HPDE6-E6E7 (cell line): ENCODE results near the gene CACUL1.

Experiments
- DNase-seq: peaks from one replicate; pipeline ENCODE4 v3.0.0; 2011; ENCODE audit warnings: missing footprints; ENCODE audit errors: extremely low spot score

Gene CACUL1

GRCh38 chr10:118732245-118733165 lies 22.3 kb downstream of the CACUL1 start:
- DNase-seq: no peak

GRCh38 chr10:118730756-118731456 lies 23.9 kb downstream of the CACUL1 start:
- peak; percentile 9 for DNase-seq

DNA sequence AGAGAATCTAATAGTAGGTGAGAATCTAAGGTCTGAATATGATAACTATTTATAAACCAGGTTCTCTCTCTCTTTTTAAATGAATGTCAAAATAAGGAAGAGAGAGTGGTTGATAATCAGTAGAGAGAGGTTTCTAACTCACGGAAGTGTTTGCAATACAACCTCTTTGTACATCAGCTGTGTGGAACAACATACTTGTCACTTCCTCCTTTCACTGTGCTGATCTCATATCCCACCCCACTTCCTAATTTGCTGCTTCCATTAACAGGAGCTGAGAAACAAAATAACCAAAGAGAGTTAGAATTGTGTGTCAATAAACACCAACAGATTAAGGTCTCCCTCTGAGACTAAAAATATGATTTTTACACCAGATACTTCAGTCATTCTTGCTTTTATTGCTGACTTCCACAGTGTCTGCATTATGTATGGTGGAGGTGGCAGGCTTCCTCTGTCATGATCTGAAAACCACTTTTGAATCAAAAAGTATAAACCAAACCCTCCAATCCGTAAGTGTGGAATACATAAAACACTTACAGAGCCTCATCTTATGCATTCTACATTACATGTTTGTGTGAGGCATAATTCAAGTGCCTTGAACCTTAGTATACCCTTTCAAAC lies 25.0 kb downstream of the CACUL1 start:
- DNase-seq: no peak

GRCh38 chr10:118729200-118729599 lies 25.6 kb downstream of the CACUL1 start:
- DNase-seq: no peak

DNA sequence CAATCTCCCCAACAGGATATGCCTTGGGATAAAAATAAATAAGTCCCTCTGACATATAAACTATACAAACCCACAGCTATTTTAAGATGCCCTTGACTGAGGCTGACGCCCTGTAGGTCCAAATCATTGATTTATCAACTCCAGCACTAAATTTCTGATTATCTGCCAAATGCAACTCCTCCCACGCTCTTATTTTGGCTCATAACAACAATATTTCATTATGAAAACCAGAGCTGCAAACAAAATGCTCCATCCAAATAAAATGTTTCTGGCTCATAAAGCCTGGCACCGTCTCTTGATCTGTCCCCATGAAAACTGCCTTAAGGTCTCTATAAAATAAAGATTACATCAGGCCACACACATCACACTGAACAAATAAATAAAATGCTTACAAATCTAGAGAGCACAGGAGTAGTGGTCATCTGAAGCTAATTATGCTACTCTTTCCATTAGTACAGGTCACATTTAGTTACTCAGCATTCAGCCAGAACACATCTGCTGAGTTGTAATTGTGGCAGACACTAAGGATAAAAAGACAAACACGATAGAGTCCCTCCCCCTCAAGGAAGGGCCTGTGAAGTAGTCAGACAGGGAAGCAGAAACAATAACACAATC lies 28.8 kb downstream of the CACUL1 start:
- DNase-seq: no peak

DNA sequence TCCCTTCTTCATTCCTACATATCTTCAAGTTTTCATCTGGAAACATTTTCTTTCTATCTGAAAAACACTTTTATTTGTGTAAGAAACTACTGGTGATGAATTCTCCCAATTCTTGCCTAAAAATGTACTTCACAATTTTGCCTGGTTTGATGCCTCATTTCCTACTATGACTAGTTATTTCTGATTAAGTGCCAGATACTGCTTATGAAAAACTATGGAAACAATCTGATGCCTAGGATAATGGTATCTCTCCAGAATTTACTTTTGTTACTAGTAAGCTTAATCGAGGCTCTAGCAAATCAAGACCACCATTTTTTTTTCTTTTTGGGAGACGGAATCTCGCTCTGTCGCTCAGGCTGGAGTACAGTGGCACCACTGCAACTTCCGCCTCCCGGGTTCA lies 31.3 kb downstream of the CACUL1 start:
- DNase-seq: no peak

GRCh38 chr10:118721539-118721876 lies 33.3 kb downstream of the CACUL1 start:
- no peak for DNase-seq

DNA sequence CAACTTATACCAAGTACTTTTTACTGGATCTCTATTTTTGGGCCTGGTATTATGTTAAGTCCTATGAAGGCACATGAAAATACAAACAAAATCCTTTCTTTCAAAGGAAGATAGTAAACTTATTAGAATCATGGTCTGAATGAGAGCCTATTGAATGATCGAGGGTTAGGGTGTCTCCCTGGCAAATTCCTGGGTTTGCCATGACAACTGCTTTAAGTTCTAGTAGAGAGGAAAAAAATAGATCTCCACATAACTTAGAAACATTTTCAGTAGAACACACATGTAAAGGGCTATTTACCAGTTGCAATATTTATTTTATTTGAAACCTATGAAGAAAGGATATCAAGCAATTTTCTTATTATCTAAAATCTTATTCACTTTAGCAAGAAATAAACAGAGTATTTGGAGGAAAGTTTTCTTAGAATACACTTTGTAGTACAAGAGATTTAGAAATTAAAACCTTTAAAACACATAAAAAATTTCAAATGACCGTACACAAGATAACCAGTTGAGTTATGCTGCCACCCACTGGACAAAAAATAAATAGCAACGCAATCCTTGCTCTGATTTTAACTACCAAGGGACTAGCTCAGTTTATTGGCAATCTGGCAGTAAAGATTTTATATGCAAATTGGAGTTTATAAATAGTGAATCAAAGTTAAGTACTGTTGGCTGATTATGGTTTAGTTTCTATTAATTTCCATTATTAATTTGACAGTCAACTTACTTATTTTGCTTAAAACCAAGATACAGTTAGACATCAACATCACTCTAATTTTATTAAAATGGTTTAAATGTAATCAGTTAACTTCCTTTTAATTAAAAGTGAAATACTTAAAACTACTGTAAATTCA lies 33.9 kb downstream of the CACUL1 start:
- no peak for DNase-seq

- DNase-seq: no peak
Measured at GRCh38 chr10:118714366-118714765, 40.4 kb downstream of the CACUL1 start.

GRCh38 chr10:118712930-118713634 lies 41.7 kb downstream of the CACUL1 start:
- no peak for DNase-seq

DNA sequence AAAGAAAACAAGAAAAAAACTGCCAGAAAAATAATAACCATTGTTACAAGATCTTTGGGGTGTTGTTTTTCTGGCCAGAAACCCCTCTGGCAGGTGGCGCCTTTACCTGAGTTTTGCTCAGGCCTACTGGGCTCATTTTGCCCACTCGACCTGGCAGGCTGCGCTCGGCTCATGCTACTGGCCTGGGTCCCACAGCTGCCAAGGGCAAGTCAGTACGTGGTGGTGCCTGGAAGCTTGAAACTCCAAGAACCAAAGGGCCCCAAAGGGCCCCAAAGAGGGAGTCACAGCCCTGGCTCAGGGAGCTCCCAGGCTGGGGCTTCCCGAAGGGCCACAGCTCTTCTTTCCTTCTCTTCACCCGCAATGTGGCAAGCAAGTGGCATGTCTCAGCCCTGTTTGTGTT lies 42.7 kb downstream of the CACUL1 start:
- DNase-seq: no peak

- DNase-seq: no peak
Measured at GRCh38 chr10:118710487-118710886, 44.3 kb downstream of the CACUL1 start.

DNA sequence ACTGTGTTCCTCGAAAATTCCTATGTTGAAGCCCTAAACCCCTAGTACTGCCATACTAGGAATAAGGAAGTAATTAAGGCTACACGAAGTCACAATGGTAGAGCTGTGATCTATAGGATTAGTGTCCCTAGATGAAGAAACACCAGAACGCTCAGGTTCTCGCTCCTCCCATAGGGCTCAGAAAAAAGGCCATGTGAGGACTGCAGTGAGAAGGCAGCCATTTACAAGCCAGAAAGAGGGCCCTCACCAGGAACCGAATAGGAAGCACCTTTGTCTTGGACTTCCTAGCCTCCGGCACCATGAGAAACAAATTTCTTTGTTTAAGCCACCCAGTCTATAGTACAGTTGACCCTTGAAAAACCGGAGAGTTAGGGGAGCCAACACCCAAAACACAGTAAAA lies 46.2 kb downstream of the CACUL1 start:
- DNase-seq: no peak

GRCh38 chr10:118704711-118705110 lies 50.1 kb downstream of the CACUL1 start:
- no peak for DNase-seq

DNA sequence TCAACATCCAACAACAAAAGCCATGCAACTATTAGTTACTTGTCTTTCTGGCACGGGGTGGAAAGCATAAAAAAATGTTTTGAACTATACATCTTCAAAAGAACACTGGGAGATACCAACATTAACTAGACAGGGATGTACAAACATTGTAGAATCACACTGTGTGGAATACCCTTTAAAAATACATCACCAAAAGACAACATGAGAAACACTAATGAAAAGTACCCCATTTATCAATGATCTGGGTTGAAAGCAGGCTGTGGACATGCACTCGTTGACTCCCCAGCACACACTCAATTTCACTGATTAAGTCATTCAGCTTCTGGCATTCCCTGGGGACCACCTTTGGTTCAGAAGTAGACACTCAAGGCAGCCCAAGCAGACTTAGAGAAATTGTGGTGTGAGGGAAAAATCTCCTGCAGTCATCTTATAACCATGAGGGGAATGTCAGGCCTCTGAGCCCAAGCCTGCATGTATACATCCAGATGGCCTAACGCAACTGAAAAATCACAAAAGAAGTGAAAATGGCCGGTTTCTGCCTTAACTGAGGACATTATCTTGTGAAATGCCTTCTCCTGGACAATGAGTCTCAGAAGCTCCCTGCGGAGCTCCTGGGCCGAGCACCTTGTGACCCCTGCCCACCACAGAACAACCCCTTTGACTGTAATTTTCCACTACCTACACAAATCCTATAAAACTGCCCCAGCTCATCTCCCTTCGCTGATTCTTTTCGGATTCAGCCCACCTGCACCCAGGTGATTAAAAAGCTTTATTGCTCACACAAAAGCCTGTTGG lies 53.0 kb downstream of the CACUL1 start:
- DNase-seq: no peak

GRCh38 chr10:118698421-118698820 lies 56.3 kb downstream of the CACUL1 start:
- peak; percentile 20 for DNase-seq

GRCh38 chr10:118694848-118695247 lies 59.9 kb downstream of the CACUL1 start:
- no peak for DNase-seq

DNA sequence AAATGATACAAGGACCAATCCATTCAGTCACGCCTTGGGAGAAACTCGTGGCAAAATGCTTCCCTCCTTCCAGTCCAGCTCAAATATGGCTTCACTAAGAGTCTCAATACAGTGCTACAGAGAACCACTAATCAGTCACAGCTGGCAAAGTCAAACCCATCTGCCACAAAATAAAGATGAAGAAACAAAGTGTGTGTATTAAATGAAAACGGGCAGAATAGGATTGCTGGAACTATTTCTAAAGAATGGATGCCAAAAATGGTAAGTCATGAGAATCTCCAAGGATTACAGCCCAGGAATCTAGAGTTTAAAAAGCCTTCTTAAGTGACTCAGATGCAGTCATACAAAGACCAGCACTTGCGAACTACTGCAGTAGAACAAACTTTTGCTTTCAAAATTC lies 61.9 kb downstream of the CACUL1 start:
- peak; percentile 20 for DNase-seq

DNA sequence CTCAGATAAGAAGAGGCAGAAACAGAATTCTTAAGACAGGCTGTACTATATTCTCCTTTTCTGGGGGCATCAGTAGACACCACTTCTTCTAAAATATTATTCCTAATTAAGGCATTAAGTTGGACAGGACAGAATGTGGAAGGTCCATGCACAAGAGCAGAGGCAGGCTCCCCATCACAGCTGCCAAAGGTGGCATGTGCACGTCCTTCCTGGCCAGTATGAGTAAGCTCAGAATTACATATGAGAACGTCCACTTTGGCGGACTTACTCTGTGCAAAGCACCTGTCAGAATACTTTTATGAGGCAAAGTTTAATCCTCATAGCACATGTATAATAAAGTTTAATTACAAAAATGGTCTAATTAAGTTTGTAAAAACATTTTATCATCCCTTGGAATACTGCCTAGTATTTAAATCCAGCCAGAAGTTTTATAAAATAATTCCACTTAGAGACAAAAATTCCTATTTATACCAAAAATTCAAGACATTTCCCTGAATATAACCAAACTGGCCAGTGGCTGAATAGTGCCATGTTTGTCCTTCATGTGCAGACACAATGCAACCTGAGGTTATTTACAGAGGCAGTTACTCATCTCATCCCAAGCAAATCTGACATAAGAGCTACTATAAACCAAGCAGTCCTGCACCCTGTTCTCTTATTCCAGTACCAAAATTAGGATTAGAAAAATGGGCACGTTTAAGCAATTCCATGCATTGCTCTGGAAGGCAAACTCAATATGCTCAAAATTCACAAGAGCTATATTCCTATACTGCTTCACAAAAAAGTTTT lies 65.5 kb downstream of the CACUL1 start:
- DNase-seq: no peak
